HL-60/S4 treated with phorbol 12-myristate 13-acetate at 8.2 ng/mL for 4 days and 3 days (cell line): ENCODE measurements around the gene TTLL3.
"Not testable (repeated sequence)": the region's sequence is repeated elsewhere in the genome, so short reads cannot be mapped to it uniquely, and the experiment has no call there.

Experiments used
- in situ Hi-C: fragments of 300-500 bp; cut with MboI; formaldehyde crosslinking; loops from 2 replicates; pipeline ENCODE4 v1.15.0; 2022; ENCODE audit warnings: low sequenced_read_pairs

The TTLL3 gene

GRCh38 chr3:9809615-9810432, at the start of gene TTLL3:
Gene TTLL3 (plus strand): TSS chr3:9810262. CDS start chr3:9810662, 400 bp downstream.
- in situ Hi-C loops, result no loop called here

- in situ Hi-C loops, result no loop called here
Observed at GRCh38 chr3:9760779-9761505, 49.1 kb upstream of the TTLL3 start.

- in situ Hi-C loops, result no loop called here
Observed at GRCh38 chr3:9761919-9762318, 48.1 kb upstream of the TTLL3 start.

GRCh38 chr3:9762871-9763270, 47.2 kb upstream of the TTLL3 start:
- in situ Hi-C loops, result no loop called here

GRCh38 chr3:9765865-9766264, 44.2 kb upstream of the TTLL3 start:
- in situ Hi-C loops, result no loop called here

GRCh38 chr3:9767418-9767817, 42.6 kb upstream of the TTLL3 start:
- in situ Hi-C loops, result no loop called here

- in situ Hi-C loops, result no loop called here
Observed at GRCh38 chr3:9768141-9768775, 41.8 kb upstream of the TTLL3 start.

GRCh38 chr3:9769012-9769411, 41.0 kb upstream of the TTLL3 start:
- in situ Hi-C loops, result no loop called here

- in situ Hi-C loops, result no loop called here
Observed at GRCh38 chr3:9769426-9770275, 40.4 kb upstream of the TTLL3 start, which contains the start of gene CAMK1. Gene CAMK1 (minus strand): TSS chr3:9769947. CDS start chr3:9767749, 2,198 bp downstream.

GRCh38 chr3:9770276-9770812, 39.7 kb upstream of the TTLL3 start:
- in situ Hi-C loops, result no loop called here

GRCh38 chr3:9771007-9771406, 39.1 kb upstream of the TTLL3 start:
- in situ Hi-C loops, result not testable (repeated sequence)

- in situ Hi-C loops, result no loop called here
Observed at GRCh38 chr3:9776896-9777693, 33.0 kb upstream of the TTLL3 start.

- in situ Hi-C loops, result no loop called here
Observed at GRCh38 chr3:9777694-9778021, 32.4 kb upstream of the TTLL3 start.

GRCh38 chr3:9778143-9779074, 31.7 kb upstream of the TTLL3 start:
- in situ Hi-C loops, result no loop called here

GRCh38 chr3:9779075-9779593, 30.9 kb upstream of the TTLL3 start:
- in situ Hi-C loops, result no loop called here

- in situ Hi-C loops, result no loop called here
Observed at GRCh38 chr3:9779721-9780457, 30.2 kb upstream of the TTLL3 start.

- in situ Hi-C loops, result no loop called here
Observed at GRCh38 chr3:9780458-9780812, 29.6 kb upstream of the TTLL3 start.

- in situ Hi-C loops, result no loop called here
Observed at GRCh38 chr3:9780910-9781309, 29.2 kb upstream of the TTLL3 start.
